DOHH2 (cell line): ENCODE measurements around the gene COL18A1.

Experiments used
- EZH2phosphoT487 ChIP-seq: fragments of 200-600 bp; sonication (generic); IDR thresholded peaks from 2 replicates; pipeline ENCODE4 v1.6.1; 2017; ENCODE audit warnings: borderline replicate concordance, mild to moderate bottlenecking, antibody characterized with exemption, low read length, moderate library complexity, mixed read lengths
- TF ChIP-seq, protein P1 (sequence below): fragments of 200-600 bp; sonication (generic); IDR thresholded peaks from one replicate; pipeline ENCODE4 v1.5.1; 2014; ENCODE audit warnings: antibody characterized with exemption, mild to moderate bottlenecking, low read depth, low read length; ENCODE audit not compliant: poor library complexity, severe bottlenecking

DNA sequence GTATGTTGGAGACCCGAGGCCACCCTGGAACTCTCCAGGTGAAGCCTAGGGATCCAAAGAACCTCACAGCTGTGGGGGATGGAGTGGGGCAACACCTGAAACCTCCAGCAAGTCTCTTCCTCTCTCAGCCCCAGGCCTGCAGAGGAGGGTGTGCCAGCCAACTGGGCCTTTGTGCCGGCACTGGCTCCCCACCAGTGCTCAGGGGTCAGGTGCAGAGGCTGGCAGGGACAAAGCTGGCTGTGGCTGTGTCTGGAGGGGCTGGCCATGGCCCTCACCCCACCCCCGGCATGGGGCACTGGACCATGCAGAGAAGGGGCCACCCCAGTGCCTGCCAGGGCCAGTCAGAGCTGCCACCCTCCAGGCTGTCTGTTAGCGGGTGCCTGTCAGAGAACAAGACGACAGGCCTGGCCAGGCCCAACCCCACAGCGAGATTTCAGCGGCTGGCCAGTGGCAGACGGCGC lies 3.9 kb downstream of the COL18A1 start:
- TF ChIP-seq, protein P1, sequence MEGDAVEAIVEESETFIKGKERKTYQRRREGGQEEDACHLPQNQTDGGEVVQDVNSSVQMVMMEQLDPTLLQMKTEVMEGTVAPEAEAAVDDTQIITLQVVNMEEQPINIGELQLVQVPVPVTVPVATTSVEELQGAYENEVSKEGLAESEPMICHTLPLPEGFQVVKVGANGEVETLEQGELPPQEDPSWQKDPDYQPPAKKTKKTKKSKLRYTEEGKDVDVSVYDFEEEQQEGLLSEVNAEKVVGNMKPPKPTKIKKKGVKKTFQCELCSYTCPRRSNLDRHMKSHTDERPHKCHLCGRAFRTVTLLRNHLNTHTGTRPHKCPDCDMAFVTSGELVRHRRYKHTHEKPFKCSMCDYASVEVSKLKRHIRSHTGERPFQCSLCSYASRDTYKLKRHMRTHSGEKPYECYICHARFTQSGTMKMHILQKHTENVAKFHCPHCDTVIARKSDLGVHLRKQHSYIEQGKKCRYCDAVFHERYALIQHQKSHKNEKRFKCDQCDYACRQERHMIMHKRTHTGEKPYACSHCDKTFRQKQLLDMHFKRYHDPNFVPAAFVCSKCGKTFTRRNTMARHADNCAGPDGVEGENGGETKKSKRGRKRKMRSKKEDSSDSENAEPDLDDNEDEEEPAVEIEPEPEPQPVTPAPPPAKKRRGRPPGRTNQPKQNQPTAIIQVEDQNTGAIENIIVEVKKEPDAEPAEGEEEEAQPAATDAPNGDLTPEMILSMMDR = no peak
- no peak for TF ChIP-seq EZH2phosphoT487
